Spleen (tissue), 7 donors: ENCODE data around the gene FOXP1.

ENCODE experiments used
- CTCF ChIP-seq, 11 experiments: fragments of 200-600 bp in 7 of 11; fragments of 450-650 bp in 4 of 11; sonication (generic) in 4 of 11; IDR thresholded peaks in 8 of 11; conservative IDR thresholded peaks in 3 of 11; 1 replicate in 7 of 11; 2 replicates in 4 of 11; pipeline versions ENCODE4 v1.4.0 to v1.8.0; 2016 to 2021; ENCODE audit warnings: antibody characterized with exemption in 11 of 11, inconsistent platforms in 4 of 11, mild to moderate bottlenecking in 1 of 11
- POLR2A ChIP-seq, 3 donors: fragments of 450-650 bp; IDR thresholded peaks; one replicate each; pipeline ENCODE4 v1.5.1; 2017; ENCODE audit warnings: antibody characterized with exemption in 3 of 3, mild to moderate bottlenecking in 1 of 3
- POLR2AphosphoS5 ChIP-seq, 3 donors: sonication (generic); formaldehyde crosslinking; IDR thresholded peaks; one replicate each; pipeline ENCODE4 v1.5.1; 2017; ENCODE audit warnings: antibody characterized with exemption in 3 of 3
- donor health status: DM: no; HTN: no; CAD: no; lungs with moderate emphysema.
- donor health status: DM: no; HTN: no; CAD: no.
- donor health status: DM: no; HTN: no; CAD: no.

DNA sequence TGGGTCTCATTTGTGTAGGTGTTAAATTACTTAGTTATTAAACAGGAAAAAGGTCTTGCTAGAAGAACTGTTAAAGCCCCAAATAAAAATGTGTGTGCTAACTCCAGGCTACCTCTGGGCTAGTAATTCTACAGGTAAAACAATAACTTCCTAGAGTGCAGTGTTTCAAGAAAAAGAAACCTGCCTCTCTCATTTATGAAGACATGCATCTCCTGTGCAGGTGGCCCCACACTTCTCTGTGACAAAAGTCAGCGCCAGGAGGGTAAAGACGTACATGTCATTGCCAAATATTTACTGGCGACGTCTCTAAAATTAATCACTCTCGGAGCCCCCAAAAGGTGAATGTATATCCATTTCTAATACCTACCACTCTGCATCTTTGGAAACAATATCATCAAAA, 131.7 kb downstream of the FOXP1 start:
- TF ChIP-seq POLR2A (IDR thresholded peaks at IDR 0.05) (no peak), CTCF (IDR thresholded peaks at IDR 0.05 in 8 of 11, conservative IDR thresholded peaks at IDR 0.05 in 3 of 11) (no peak), POLR2AphosphoS5 (IDR thresholded peaks at IDR 0.05) (no peak)
